Spleen (tissue), 11 donors: ENCODE measurements around the gene ZNF438. TPM values are rescaled to one million over a fixed set of nuclear protein-coding genes. Genes with fewer than 3 reads are reported as not detected.
A peak's percentile ranks its signal among the peaks of the same experiment; 100 is the strongest.

ENCODE experiments used
- DNase-seq: peaks from one replicate; pipeline ENCODE4 v3.0.0-alpha.2; 2020
- H3K27ac ChIP-seq, 8 donors: fragments of 200-600 bp; sonication (generic) in 7 of 8; 1 replicate in 4 of 8; 2 replicates in 4 of 8; pipeline versions ENCODE4 v1.5.0 to v1.8.0; 2016 to 2021; ENCODE audit warnings: inconsistent platforms in 4 of 8, mild to moderate bottlenecking in 4 of 8, moderate library complexity in 1 of 8
- H3K27me3 ChIP-seq, 7 donors: fragments of 200-600 bp; sonication (generic) in 6 of 7; replicated peaks in 1 of 7; 1 replicate in 4 of 7; 2 replicates in 3 of 7; pipeline versions ENCODE4 v1.5.0 to v1.8.0; 2016 to 2021; ENCODE audit warnings: inconsistent platforms in 3 of 7, mild to moderate bottlenecking in 1 of 7
- H3K36me3 ChIP-seq, 6 donors: fragments of 200-600 bp; sonication (generic) in 5 of 6; 1 replicate in 4 of 6; 2 replicates in 2 of 6; pipeline versions ENCODE4 v1.5.0 to v1.8.0; 2016 to 2021; ENCODE audit warnings: inconsistent platforms in 2 of 6
- H3K4me1 ChIP-seq, 6 donors: fragments of 200-600 bp; sonication (generic) in 5 of 6; 1 replicate in 3 of 6; 2 replicates in 3 of 6; pipeline versions ENCODE4 v1.5.0 to v1.8.0; 2016 to 2021; ENCODE audit warnings: inconsistent platforms in 3 of 6
- H3K4me3 ChIP-seq, 8 donors: fragments of 200-600 bp; sonication (generic) in 7 of 8; 1 replicate in 4 of 8; 2 replicates in 4 of 8; pipeline versions ENCODE4 v1.5.0 to v1.8.0; 2016 to 2021; ENCODE audit warnings: inconsistent platforms in 4 of 8, mild to moderate bottlenecking in 4 of 8, moderate library complexity in 2 of 8
- H3K9me3 ChIP-seq, 8 donors: fragments of 200-600 bp; sonication (generic) in 7 of 8; 1 replicate in 4 of 8; 2 replicates in 4 of 8; pipeline versions ENCODE4 v1.5.0 to v1.8.0; 2016 to 2021; ENCODE audit warnings: inconsistent platforms in 4 of 8
- POLR2A ChIP-seq, 3 donors: fragments of 450-650 bp; IDR thresholded peaks; one replicate each; pipeline ENCODE4 v1.5.1; 2017; ENCODE audit warnings: antibody characterized with exemption in 3 of 3, mild to moderate bottlenecking in 1 of 3
- POLR2AphosphoS5 ChIP-seq, 3 donors: sonication (generic); formaldehyde crosslinking; IDR thresholded peaks; one replicate each; pipeline ENCODE4 v1.5.1; 2017; ENCODE audit warnings: antibody characterized with exemption in 3 of 3
- WGBS, 5 donors: extraction: QIAGEN DNeasy Blood & Tissue Kit in 3 of 5; methylation state at CpG; one replicate each; pipeline versions ENCODE4 v1.1.5 to v1.1.7; 2013 to 2018; 5-methylcytosine and 5-hydroxymethylcytosine counted together
- intact Hi-C: fragments of 100-400 bp; cut with DNase I; formaldehyde crosslinking; loops from one replicate; pipeline ENCODE4 v1.15.0; 2023; ENCODE audit warnings: low total_unique reads
- polyA plus RNA-seq, 3 donors: library from polyadenylated mRNA; stranded (reverse); fragments of 200-250 nt; gene quantifications; one replicate each; pipeline ENCODE4 v1.2.1, GENCODE V29; 2013
- total RNA-seq, 7 donors: library from RNA; depleted of rRNA in 3 of 7; stranded (reverse); fragments of >200 nt in 3 of 7; fragmentation: NEBNext Ultra II Directional in 4 of 7; extraction: Animal tissue kit (Norgen Biotek cat#: 25700) in 4 of 7; gene quantifications; one replicate each; pipeline versions ENCODE4 v1.1.0 to v1.2.1, GENCODE V29; 2016 to 2021
- TF ChIP-seq, protein P1 (sequence below), 11 experiments: fragments of 200-600 bp in 7 of 11; fragments of 450-650 bp in 4 of 11; sonication (generic) in 4 of 11; IDR thresholded peaks in 8 of 11; conservative IDR thresholded peaks in 3 of 11; 1 replicate in 7 of 11; 2 replicates in 4 of 11; pipeline versions ENCODE4 v1.4.0 to v1.8.0; 2016 to 2021; ENCODE audit warnings: antibody characterized with exemption in 11 of 11, inconsistent platforms in 4 of 11, mild to moderate bottlenecking in 1 of 11
- donor health status: healthy with polysubstance abuse.
- donor health status: DM: no; HTN: no; CAD: no; lungs with moderate emphysema.
- donor health status: DM: no; HTN: no; CAD: no.
- donor health status: Bipolar disorder and iron deficiency.
- donor health status: healthy.
- donor health status: DM: no; HTN: no; CAD: no.
- donor health status: DM: yes; HTN: yes; CAD: no.

The ZNF438 gene
- total and polyA plus RNA-seq, 10 donors = 4.4 to 23.1 (median 13.9) TPM

DNA sequence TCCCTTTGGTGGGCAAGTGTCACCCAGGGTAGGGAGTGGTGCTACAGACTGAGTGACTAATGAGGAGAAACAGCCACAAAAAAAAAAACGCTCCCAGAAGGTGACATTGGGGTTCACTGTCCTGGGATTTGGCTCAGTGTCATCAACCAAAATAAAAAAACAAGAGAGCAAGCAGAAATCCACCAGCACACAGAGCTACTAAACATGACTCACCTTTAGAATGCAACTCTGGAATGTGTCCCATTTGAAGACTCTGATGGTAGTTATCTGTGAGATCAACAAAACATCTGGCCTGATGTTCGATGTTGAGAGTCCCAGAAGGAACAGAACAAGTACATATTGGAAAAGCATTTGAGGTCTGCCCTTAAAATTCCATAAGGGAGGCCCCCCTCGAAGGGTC, 201.8 kb downstream of the ZNF438 start:
- peaks cover 0 to 4% (median 0%) of the 10 kb centered on the region in 6 donors for H3K4me1 ChIP-seq
- WGBS, 5 donors = 50 to 87% (median 81%) methylated on average over 3 of the region's 3 CpGs
- peaks cover 0 to 7% (median 0%) of the 10 kb centered on the region in 7 donors for H3K27me3 ChIP-seq
- TF ChIP-seq POLR2AphosphoS5 (IDR thresholded peaks at IDR 0.05) = no peak
- TF ChIP-seq, protein P1, sequence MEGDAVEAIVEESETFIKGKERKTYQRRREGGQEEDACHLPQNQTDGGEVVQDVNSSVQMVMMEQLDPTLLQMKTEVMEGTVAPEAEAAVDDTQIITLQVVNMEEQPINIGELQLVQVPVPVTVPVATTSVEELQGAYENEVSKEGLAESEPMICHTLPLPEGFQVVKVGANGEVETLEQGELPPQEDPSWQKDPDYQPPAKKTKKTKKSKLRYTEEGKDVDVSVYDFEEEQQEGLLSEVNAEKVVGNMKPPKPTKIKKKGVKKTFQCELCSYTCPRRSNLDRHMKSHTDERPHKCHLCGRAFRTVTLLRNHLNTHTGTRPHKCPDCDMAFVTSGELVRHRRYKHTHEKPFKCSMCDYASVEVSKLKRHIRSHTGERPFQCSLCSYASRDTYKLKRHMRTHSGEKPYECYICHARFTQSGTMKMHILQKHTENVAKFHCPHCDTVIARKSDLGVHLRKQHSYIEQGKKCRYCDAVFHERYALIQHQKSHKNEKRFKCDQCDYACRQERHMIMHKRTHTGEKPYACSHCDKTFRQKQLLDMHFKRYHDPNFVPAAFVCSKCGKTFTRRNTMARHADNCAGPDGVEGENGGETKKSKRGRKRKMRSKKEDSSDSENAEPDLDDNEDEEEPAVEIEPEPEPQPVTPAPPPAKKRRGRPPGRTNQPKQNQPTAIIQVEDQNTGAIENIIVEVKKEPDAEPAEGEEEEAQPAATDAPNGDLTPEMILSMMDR (IDR thresholded peaks at IDR 0.05 in 8 of 11, conservative IDR thresholded peaks at IDR 0.05 in 3 of 11) = no peak
- no peak for TF ChIP-seq POLR2A (IDR thresholded peaks at IDR 0.05)
- H3K9me3 ChIP-seq = no peaks in the 10 kb centered on the region
- H3K36me3 ChIP-seq = peaks cover 0 to 8% (median 0%) of the 10 kb centered on the region in 6 donors
- no peak overlapping the region for H3K4me3 ChIP-seq
- no peak for DNase-seq
- no peak overlapping the region for H3K27ac ChIP-seq
- intact Hi-C loops = no loop called here

DNA sequence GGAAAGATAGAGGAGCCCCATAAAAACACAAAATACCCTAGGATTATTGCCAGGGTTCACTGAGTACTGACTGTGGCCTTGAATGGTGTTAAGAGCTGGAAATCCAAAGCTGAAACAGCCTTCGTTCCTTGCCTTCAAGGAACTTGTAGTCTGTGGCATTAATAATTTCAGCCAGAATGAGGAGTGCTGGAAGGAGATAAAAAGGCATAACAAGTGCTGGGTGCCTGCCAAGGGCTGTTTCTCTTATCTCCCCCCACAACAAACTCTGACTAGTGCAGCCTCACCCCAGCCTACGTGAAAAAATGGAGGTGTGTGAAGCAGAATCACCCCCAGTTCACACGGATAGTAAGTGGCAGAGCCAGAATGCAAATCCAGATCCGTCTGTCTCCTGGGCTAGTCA, 203.0 kb downstream of the ZNF438 start:
- no peak overlapping the region for H3K4me3 ChIP-seq
- 53 to 78% (median 72%) methylated on average over 4 of the region's 4 CpGs for WGBS, 5 donors
- peaks cover 0 to 4% (median 0%) of the 10 kb centered on the region in 6 donors for H3K4me1 ChIP-seq
- H3K36me3 ChIP-seq = peaks cover 0 to 8% (median 0%) of the 10 kb centered on the region in 6 donors
- no peak for TF ChIP-seq POLR2A (IDR thresholded peaks at IDR 0.05)
- TF ChIP-seq POLR2AphosphoS5 (IDR thresholded peaks at IDR 0.05) = no peak
- TF ChIP-seq, protein P1 (IDR thresholded peaks at IDR 0.05 in 8 of 11, conservative IDR thresholded peaks at IDR 0.05 in 3 of 11) = no peak
- no peak overlapping the region for H3K27ac ChIP-seq
- H3K9me3 ChIP-seq = no peaks in the 10 kb centered on the region
- intact Hi-C loops = no loop called here
- DNase-seq = peak; percentile 17
- H3K27me3 ChIP-seq = peaks cover 0 to 7% (median 0%) of the 10 kb centered on the region in 7 donors

DNA sequence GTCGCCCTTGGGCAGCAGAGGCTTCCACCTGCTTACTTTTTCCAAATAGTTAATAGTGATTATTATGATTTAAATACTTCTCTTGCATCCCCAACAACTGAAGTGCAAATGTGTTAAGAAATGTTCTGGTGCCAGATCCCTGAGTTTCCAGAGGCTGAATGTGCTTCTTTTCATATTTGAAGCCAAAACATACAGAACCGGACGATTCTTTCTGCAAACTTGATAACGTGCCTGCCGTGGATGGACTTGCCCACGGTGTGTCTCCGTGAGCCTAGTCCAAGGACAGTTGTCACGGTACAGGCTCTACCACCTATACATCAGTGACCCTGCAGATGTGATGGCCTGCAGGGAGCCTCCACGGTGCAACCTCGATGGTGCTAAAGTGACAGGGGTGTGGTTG, 203.5 kb downstream of the ZNF438 start:
- intact Hi-C loops = no loop called here

DNA sequence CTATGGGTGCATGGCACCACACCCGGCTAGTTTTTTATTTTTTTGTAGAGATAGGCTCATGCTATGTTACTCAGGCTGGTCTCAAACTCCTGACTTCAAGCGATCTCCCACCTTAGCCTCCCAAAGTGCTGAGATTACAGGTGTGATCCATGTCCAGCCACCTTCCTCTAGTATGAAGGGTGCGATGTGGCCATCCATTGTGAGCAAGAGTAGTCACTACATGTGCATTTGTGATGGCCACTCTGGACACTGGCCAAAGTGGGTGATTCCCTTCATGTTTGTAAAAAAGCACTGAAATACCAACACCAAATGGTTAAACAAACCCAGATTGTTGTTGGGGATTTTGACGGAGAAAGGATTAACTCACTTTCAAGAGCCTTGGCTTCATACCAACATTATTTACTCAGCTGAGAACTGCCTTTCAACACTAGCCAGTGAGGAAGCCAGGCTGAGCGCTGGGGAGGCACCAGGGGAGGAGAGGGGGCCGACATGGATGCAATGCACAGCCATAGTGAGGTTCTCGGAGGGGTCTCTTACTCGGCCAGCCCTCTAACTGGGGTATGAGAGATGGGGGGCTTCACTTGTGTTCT, 204.0 kb downstream of the ZNF438 start:
- H3K4me1 ChIP-seq = peaks cover 0 to 4% (median 0%) of the 10 kb centered on the region in 6 donors
- peak; percentile 18 for DNase-seq

More for the DNA sequence above, 203.5 kb downstream of the ZNF438 start:
- DNase-seq = peak; percentile 19
- 71 to 87% (median 77%) methylated on average over 9 to 10 of the region's 10 CpGs for WGBS, 5 donors
- peaks cover 0 to 7% (median 0%) of the 10 kb centered on the region in 7 donors for H3K27me3 ChIP-seq
- TF ChIP-seq POLR2A (IDR thresholded peaks at IDR 0.05) (no peak), POLR2AphosphoS5 (IDR thresholded peaks at IDR 0.05) (no peak)
- TF ChIP-seq, protein P1 (IDR thresholded peaks at IDR 0.05 in 8 of 11, conservative IDR thresholded peaks at IDR 0.05 in 3 of 11) = no peak
- peaks cover 0 to 4% (median 0%) of the 10 kb centered on the region in 6 donors for H3K4me1 ChIP-seq
- no peak overlapping the region for H3K27ac ChIP-seq
- no peaks in the 10 kb centered on the region for H3K9me3 ChIP-seq
- no peak overlapping the region for H3K4me3 ChIP-seq
- peaks cover 0 to 3% (median 0%) of the 10 kb centered on the region in 6 donors for H3K36me3 ChIP-seq

More for the DNA sequence above, 204.0 kb downstream of the ZNF438 start:
- H3K27ac ChIP-seq = no peak overlapping the region
- TF ChIP-seq POLR2AphosphoS5 (IDR thresholded peaks at IDR 0.05) = no peak
- TF ChIP-seq, protein P1 (IDR thresholded peaks at IDR 0.05 in 8 of 11, conservative IDR thresholded peaks at IDR 0.05 in 3 of 11) = no peak
- no peak for TF ChIP-seq POLR2A (IDR thresholded peaks at IDR 0.05)
- H3K36me3 ChIP-seq = no peaks in the 10 kb centered on the region
- H3K9me3 ChIP-seq = no peaks in the 10 kb centered on the region
- 77 to 82% (median 80%) methylated on average over 8 of the region's 8 CpGs for WGBS, 5 donors
- H3K27me3 ChIP-seq = peaks cover 0 to 7% (median 0%) of the 10 kb centered on the region in 7 donors
- intact Hi-C loops = no loop called here
- no peak overlapping the region for H3K4me3 ChIP-seq
